ENCODE data around the gene RAC3.

The RAC3 gene

DNA sequence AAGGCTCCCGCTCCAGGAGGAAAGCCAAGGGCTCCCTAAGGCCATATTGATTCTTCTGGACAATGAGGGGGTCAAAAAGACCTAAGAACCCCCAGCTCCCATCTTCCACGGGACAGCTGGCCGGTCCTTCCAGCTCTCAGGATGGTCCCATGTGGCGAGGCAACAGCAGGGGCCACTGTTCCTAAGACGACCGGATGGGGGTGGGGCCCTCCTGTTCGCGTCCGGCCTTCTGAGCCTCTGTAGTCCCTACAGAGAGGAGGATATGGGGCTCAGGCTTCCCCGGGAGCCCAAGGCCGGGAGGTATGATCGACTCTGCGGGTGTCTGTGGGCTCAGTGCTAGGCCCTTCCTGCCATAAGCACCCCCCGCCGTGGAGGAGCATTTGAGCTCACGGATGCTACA lies 12.0 kb downstream of the RAC3 start:
- Mint-ChIP-seq H3K9me3 (no peaks in the 10 kb centered on the region), H3K27me3 (no peaks in the 10 kb centered on the region), H3K36me3 (peaks cover 5% of the 10 kb centered on the region), H3K4me1 (no peaks in the 10 kb centered on the region), H3K4me3 (no peak overlapping the region), H3K27ac (no peak overlapping the region)
- DNase-seq (ENCODE audit: low spot score in 2 of 2) (no peak), ATAC-seq (ENCODE audit: low read depth) (no peak)

DNA sequence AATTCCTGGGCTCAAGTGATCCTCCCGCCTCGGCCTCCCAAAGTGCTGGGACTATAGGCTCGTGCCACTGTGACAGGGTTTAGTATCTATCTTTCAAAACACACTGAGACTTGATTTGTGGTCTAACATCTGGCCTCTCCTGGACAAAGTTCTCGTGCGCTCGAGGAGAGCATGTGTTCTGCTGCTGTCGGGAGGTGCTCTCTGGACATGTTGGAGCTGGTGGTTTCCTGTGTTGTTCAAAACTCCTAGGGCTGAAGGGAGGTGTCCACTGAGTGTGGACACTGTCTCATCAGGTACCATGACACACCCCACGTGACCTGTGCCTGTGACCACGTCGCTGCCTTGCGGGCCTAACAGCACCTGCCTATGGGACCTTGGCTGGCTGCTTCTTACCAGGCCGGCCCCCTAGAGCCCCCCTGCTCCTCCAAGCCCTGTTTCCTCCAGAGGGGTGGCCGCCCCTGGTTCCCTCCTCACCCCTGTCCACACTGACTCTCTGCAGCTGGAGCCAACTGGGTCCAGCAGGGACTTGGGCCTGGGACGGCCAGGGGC lies 14.5 kb downstream of the RAC3 start:
- H3K27me3 Mint-ChIP-seq: no peaks in the 10 kb centered on the region
- H3K4me3 Mint-ChIP-seq: no peak overlapping the region
- ATAC-seq (ENCODE audit: low read depth) (no peak), DNase-seq (ENCODE audit: low spot score in 2 of 2) (no peak)
- H3K27ac Mint-ChIP-seq: no peak overlapping the region
- H3K36me3 Mint-ChIP-seq: peaks cover 7% of the 10 kb centered on the region
- H3K4me1 Mint-ChIP-seq: peaks cover 8% of the 10 kb centered on the region
- no peaks in the 10 kb centered on the region for H3K9me3 Mint-ChIP-seq

DNA sequence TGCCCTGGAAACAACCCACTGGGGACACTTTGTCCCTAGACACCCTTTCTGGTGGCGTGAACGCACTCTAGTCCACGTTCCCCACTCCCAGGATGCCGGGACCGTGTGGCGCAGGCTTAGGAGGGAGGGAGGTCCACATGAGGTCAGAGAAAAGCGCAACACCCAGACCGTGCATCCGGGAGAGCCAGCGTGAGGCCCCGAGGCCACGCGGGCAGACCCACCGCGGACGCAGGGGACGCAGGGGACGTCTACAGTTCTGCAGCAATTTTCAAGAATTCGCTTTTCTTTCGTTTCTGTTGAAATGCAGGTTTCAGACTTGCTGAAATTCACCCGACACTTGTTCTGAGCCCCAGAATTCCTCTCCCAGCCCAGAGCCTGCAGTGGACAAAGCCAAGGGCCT lies 15.4 kb downstream of the RAC3 start:
- H3K4me3 Mint-ChIP-seq: no peak overlapping the region
- no peak for DNase-seq (ENCODE audit: low spot score in 2 of 2)
- ATAC-seq (ENCODE audit: low read depth): no peak
- H3K27ac Mint-ChIP-seq: no peak overlapping the region
- H3K9me3 Mint-ChIP-seq: no peaks in the 10 kb centered on the region
- H3K36me3 Mint-ChIP-seq: peaks cover 7% of the 10 kb centered on the region
- no peaks in the 10 kb centered on the region for H3K27me3 Mint-ChIP-seq
- H3K4me1 Mint-ChIP-seq: peaks cover 8% of the 10 kb centered on the region

DNA sequence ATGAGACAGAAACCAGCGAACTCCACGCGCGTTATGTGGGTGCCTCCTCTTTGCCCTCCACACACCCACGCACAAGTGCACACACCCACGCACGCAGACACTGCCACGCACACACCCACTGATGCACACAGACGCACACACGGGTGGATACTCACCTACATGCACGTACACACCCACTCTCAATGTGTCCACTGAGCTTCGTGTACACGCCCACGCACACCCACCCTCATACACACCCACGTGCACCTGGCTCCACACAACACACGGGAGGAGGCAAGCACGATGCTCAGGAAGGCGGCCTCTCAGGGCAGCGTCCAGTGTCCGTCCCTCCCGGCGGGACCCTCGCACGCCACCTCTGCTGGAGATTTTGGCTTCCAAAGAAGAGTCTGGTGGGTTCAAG lies 15.9 kb downstream of the RAC3 start:
- Mint-ChIP-seq H3K4me3 (no peak overlapping the region), H3K27me3 (no peaks in the 10 kb centered on the region), H3K36me3 (peaks cover 7% of the 10 kb centered on the region), H3K9me3 (no peaks in the 10 kb centered on the region), H3K4me1 (peaks cover 8% of the 10 kb centered on the region), H3K27ac (no peak overlapping the region)
- ATAC-seq (ENCODE audit: low read depth) (no peak), DNase-seq (ENCODE audit: low spot score in 2 of 2) (no peak)

DNA sequence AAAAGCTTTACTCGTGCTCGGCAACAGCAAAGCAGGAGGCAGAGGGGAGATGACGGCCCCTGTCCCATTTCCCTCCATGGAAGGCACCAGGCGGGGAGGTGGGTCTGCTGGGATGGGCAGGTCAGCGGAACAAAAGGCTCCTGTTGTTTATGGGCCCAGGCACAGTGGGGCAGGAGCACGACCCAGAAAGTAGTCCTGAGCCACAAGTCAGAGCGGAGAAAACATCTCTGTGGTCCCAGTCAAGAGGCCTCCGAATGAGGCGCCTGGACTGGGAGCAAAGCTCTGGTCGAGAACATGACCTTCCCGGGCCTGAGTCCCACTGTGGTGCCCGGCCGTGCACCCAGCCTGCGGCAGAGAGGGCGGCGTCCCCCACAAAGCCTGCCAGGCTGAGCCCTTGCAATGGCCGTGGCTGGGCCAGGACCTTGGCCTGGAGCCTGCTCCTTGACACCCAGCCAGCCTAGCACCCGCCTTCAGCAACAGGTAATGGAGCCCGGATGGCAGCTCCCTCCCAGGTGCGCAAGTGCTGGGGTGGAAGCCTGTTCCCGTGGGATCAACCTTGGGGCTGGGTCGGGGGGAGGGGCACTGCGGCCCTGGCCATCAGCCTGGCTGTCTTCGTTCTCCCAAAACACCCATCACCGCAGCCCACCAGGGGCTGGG lies 16.6 kb downstream of the RAC3 start:
- Mint-ChIP-seq H3K27me3 (no peaks in the 10 kb centered on the region), H3K4me1 (peaks cover 8% of the 10 kb centered on the region)

DNA sequence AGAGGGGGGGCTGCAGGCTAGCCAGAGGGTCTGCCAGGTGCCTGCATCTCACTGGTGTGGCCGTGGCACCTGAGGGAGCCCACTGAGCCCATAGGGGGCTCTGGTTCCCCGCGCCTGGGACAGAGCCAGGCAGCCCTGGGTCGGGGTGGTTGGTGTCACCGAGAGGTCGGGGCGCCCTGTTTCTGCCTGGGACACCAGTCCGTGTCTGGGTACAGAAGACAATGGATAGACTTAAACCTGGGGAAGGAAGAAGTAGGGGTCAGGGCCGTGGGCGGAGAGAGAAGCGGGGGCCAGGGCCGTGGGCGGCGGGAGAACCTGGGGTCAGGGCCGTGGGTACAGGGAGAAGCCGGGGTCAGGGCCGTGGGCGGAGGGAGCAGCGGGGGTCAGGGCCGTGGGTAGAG lies 17.1 kb downstream of the RAC3 start:
- ATAC-seq (ENCODE audit: low read depth): no peak
- peaks cover 8% of the 10 kb centered on the region for H3K4me1 Mint-ChIP-seq
- H3K27ac Mint-ChIP-seq: no peak overlapping the region
- H3K36me3 Mint-ChIP-seq: peaks cover 7% of the 10 kb centered on the region
- no peaks in the 10 kb centered on the region for H3K9me3 Mint-ChIP-seq
- no peak overlapping the region for H3K4me3 Mint-ChIP-seq
- no peak for DNase-seq (ENCODE audit: low spot score in 2 of 2)
- no peaks in the 10 kb centered on the region for H3K27me3 Mint-ChIP-seq

More for the DNA sequence above, 16.6 kb downstream of the RAC3 start:
- no peak for DNase-seq (ENCODE audit: low spot score in 2 of 2)
- no peak for ATAC-seq (ENCODE audit: low read depth)
- peaks cover 7% of the 10 kb centered on the region for H3K36me3 Mint-ChIP-seq
- no peak overlapping the region for H3K27ac Mint-ChIP-seq
- no peak overlapping the region for H3K4me3 Mint-ChIP-seq
- no peaks in the 10 kb centered on the region for H3K9me3 Mint-ChIP-seq

DNA sequence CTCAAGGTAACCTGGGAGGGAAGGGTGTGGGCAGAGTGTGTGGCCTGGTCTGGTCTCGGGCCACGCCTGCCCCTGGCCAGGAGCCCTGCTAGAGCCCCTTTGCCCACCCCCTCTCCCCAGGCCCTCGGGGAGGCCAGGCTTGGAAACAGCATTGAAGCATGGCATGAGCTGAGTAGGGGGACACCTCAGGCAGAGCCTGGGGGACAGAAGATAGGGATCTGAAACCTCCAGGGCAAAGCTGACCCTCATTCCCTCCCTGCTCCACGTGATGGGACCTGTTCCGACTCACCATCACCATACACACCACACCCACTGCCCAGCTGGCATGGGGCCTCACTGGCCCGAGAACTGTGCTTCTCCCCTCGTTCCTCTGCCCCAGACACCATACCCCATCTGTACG lies 17.6 kb downstream of the RAC3 start:
- H3K36me3 Mint-ChIP-seq: peaks cover 7% of the 10 kb centered on the region
- no peak for ATAC-seq (ENCODE audit: low read depth)
- no peaks in the 10 kb centered on the region for H3K27me3 Mint-ChIP-seq
- H3K4me3 Mint-ChIP-seq: no peak overlapping the region
- no peak for DNase-seq (ENCODE audit: low spot score in 2 of 2)
- peaks cover 8% of the 10 kb centered on the region for H3K4me1 Mint-ChIP-seq
- H3K27ac Mint-ChIP-seq: no peak overlapping the region
- H3K9me3 Mint-ChIP-seq: no peaks in the 10 kb centered on the region

DNA sequence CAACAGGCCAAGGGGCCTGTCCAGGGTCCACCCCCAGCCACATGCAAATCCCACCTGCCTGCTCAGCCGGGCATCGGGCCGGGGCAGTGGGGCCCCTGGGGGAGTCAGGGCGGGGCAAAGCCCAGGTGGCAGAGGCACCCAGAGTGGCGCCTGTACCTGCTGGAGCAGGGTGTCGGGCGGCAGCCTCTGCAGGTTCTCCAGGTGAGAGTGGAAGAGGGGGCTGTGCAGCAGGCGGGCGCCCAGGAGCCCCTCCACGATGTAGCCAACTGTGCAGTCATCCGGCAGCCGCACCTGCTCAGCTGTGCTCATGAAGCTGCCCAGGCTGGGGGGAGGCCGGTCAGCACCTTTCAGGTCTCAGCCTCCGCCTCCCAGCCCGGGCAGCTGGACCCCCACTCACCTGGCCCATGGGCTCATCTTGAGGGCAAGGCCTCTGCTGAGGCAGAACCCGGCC lies 18.1 kb downstream of the RAC3 start:
- H3K36me3 Mint-ChIP-seq: peaks cover 7% of the 10 kb centered on the region
- H3K9me3 Mint-ChIP-seq: no peaks in the 10 kb centered on the region
- peaks cover 8% of the 10 kb centered on the region for H3K4me1 Mint-ChIP-seq
- no peak for ATAC-seq (ENCODE audit: low read depth)
- no peak overlapping the region for H3K4me3 Mint-ChIP-seq
- H3K27me3 Mint-ChIP-seq: no peaks in the 10 kb centered on the region
- H3K27ac Mint-ChIP-seq: no peak overlapping the region
- DNase-seq (ENCODE audit: low spot score in 2 of 2): no peak

DNA sequence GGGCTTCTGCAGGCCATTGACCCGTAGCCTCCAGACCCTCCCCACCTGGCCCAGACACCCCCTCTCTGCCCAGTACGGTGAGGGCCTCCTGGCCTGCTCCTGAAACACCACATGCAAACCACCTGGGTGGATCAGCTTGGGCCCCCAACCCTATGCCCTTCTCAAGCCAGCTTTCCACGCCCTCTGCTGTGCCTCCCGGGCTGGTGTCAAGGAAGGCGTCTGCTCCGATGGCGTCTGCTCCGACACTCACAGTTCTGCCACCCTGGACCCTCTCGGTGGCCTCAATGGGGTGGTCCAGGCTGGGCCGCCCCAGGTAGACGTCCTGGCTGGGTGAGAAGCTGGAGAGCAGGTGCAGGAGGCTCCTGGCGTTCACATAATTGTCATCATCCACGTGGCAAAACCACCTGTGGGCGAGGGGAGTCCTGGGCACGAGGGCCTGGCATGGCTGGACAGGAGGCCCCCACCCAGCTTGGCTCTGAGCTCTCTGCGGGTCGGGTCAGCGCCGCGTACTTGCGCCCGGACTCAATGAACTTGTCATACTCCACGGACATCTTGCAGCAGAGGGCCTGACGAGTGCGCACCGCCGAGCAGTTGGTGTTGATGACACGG lies 18.8 kb downstream of the RAC3 start:
- no peaks in the 10 kb centered on the region for H3K9me3 Mint-ChIP-seq
- peaks cover 10% of the 10 kb centered on the region for H3K36me3 Mint-ChIP-seq
- peak overlapping the region; percentile 92 for H3K4me3 Mint-ChIP-seq
- no peak for ATAC-seq (ENCODE audit: low read depth)
- no peaks in the 10 kb centered on the region for H3K27me3 Mint-ChIP-seq
- DNase-seq (ENCODE audit: low spot score in 2 of 2): no peak
- peak overlapping the region; percentile 86 for H3K27ac Mint-ChIP-seq
- H3K4me1 Mint-ChIP-seq: peaks cover 8% of the 10 kb centered on the region

DNA sequence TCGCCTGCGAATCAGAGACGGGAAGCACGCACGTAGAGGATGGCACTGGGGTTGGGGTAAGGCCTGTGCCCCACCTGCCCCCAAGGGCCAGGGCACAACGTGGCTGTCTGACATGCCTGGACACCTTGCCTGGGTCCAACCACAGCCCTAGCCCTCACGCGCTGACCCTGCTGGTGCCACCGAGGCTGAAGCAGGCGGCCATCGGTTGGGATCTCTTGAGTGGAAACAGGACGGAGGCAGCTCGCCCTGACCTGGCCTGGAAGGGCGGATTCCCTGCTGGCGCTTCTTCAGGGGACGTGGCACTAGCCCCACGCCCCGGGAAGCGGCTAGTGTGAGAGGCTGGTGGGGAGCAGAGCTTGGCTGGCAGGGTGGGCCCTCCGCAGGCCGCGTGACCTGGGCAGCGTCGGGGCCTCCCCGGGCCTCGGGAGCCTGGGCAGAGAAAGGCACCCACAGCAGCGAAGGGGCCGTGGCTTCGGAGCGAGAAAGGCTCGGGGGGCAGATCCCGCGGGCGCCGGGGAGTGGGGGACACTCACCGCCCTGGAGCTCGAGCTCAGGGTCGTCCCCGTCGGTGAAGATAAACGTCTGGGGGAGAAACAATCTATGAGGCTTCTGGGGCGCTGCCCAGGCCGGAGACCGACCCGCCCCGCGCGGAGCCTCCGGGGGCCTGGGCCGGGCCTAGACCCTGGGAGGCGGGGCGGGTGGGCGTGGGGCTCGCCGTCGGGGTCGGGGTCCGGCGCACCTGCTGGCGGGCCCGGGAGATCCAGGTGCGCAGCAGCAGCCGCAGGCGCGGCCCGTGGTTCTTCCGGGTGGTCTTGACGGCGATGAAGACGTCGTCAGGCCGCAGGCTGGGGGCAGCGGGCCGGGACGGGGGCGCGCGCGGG lies 19.5 kb downstream of the RAC3 start:
- ATAC-seq (ENCODE audit: low read depth) (peak; percentile 12), DNase-seq (ENCODE audit: low spot score in 2 of 2) (no peak)
- Mint-ChIP-seq H3K4me1 (peaks cover 8% of the 10 kb centered on the region), H3K4me3 (peak overlapping the region; percentile 92), H3K27me3 (no peaks in the 10 kb centered on the region), H3K9me3 (no peaks in the 10 kb centered on the region), H3K27ac (peak overlapping the region; percentile 86), H3K36me3 (peaks cover 10% of the 10 kb centered on the region)

DNA sequence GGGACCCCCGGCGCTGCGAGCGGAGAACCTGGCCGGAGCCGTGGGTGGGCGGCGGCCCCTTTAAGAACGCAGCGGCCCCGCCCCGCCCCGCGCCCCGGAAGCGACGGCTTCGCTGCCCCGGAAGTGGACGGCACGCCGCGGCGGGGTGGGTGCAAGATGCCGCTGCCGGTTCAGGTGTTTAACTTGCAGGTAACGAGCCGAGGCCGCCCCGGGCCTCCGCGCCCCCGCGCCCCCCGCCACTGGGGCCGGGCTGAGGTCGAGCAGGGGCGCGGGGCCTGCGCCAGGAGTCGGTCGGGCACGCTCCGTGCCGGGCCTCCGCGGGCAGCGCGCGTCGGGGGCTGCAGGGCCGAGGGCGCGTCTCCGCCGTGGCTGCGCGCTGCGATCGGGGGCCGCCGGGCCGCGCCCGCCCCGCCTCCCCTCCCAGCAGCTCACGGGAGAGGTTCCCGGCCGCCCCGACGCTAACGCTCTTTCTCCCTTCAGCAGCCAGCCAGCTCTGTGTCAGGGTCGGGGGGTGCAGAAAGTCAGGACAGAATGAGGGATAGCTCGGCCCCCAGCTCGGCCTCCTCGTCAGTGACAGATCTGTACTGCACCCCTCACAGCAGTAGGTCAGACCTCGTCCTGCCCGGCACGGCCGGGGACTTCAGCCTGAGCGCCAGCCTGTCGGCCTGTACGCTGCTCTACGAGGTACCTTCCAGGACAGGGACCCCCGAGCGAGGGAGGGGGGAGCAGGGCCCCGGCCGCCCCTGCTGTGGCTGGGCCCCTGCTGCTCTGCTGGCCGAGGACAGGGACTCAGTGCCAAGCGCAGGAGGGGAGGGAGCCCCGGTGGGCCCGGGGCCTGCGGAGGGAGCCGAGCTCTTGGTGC lies 20.5 kb downstream of the RAC3 start, which contains the start of the genes GPS1 and RFNG:
GPS1 (plus strand) TSS at position 123 of the 862 bp plus-strand sequence; CDS start at position 157, 34 bp downstream.
RFNG (minus strand) TSS at position 36 of the 862 bp plus-strand sequence. CDS start 45 bp downstream, outside the sequence.
- Mint-ChIP-seq H3K36me3 (peaks cover 10% of the 10 kb centered on the region), H3K27ac (peak within 1 kb of the TSS; percentile 86), H3K27me3 (no peaks in the 10 kb centered on the region), H3K9me3 (no peaks in the 10 kb centered on the region), H3K4me3 (peak within 1 kb of the TSS; percentile 92), H3K4me1 (peaks cover 8% of the 10 kb centered on the region)
- ATAC-seq (ENCODE audit: low read depth) (peak; percentile 98), DNase-seq (ENCODE audit: low spot score in 2 of 2) (peak; percentile 66 to 75)

DNA sequence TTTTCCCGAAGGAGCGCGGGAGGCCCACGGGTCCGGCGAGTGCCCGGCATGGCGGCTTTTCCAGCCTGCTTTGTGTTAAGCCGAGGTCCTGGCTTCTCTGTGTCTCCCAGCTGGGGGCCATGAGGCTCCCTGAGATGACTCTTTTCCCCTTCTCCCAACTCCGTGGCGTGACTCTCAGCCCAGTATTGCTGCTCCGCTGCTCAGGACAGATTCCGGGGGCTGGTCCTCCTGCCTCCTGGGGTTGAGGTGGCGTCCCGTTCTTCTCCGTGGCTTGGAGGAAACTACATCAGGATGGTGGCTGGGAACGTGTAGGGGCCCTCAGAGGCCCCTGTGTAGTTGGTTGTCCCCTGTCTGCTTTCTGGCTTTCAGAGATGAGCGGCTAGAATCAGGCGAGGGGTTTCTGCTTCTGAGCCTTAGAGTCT lies 21.2 kb downstream of the RAC3 start:
- H3K9me3 Mint-ChIP-seq: no peaks in the 10 kb centered on the region
- no peaks in the 10 kb centered on the region for H3K27me3 Mint-ChIP-seq
- H3K36me3 Mint-ChIP-seq: peaks cover 6% of the 10 kb centered on the region
- DNase-seq (ENCODE audit: low spot score in 2 of 2) (no peak), ATAC-seq (ENCODE audit: low read depth) (no peak)
- H3K4me3 Mint-ChIP-seq: peak overlapping the region; percentile 66
- no peak overlapping the region for H3K27ac Mint-ChIP-seq
- H3K4me1 Mint-ChIP-seq: peaks cover 8% of the 10 kb centered on the region

DNA sequence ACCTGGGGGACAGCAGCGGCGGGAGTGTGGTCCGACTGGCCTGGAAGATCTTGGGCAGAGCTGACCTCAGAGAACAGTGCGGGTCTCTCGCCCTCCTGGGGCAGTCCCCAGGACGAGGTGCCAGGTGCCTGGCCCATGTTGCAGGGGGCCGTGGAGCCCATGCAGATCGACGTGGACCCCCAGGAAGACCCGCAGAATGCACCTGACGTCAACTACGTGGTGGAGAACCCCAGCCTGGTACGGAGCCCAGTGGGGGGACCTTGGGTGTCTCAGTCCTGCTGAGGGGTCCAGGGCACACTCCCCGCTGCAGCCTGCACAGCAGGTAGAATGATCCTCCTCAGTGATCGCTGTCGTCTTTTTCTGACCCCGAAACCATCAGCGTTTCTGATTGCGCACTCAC lies 21.7 kb downstream of the RAC3 start:
- H3K4me1 Mint-ChIP-seq: peaks cover 8% of the 10 kb centered on the region
- H3K27ac Mint-ChIP-seq: no peak overlapping the region
- DNase-seq (ENCODE audit: low spot score in 2 of 2) (no peak), ATAC-seq (ENCODE audit: low read depth) (no peak)
- H3K4me3 Mint-ChIP-seq: peak overlapping the region; percentile 66
- no peaks in the 10 kb centered on the region for H3K27me3 Mint-ChIP-seq
- peaks cover 5% of the 10 kb centered on the region for H3K36me3 Mint-ChIP-seq
- H3K9me3 Mint-ChIP-seq: no peaks in the 10 kb centered on the region

Measured in memory B cell (primary cell).